RWPE2 (cell line): ENCODE data around the gene IL19.

Experiments used
- ATAC-seq: fragments of 200-7000 bp; cut with Tn5 transposase; 3 replicates; pipeline ENCODE4 v1.9.1; 2021; ENCODE audit warnings: low read depth
- DNase-seq: peaks from one replicate; pipeline ENCODE4 v3.0.0-alpha.2; 2020; ENCODE audit warnings: low spot score
- H3K27ac ChIP-seq: fragments of 450-650 bp; 2 replicates; pipeline ENCODE4 v1.5.1; 2017; ENCODE audit warnings: mild to moderate bottlenecking; ENCODE audit not compliant: poor library complexity, severe bottlenecking
- H3K27me3 ChIP-seq: fragments of 250-450 bp; sonication (Bioruptor Pico); 2 replicates; pipeline ENCODE4 v1.5.1; 2021; ENCODE audit warnings: mild to moderate bottlenecking, moderate library complexity; ENCODE audit not compliant: insufficient read depth, poor library complexity, severe bottlenecking
- H3K36me3 ChIP-seq: fragments of 250-450 bp; sonication (Bioruptor Pico); 2 replicates; pipeline ENCODE4 v1.5.1; 2020; ENCODE audit warnings: low read depth, mild to moderate bottlenecking, moderate library complexity
- H3K4me1 ChIP-seq: fragments of 250-450 bp; sonication (Bioruptor Pico); 2 replicates; pipeline ENCODE4 v1.5.1; 2021; ENCODE audit warnings: mild to moderate bottlenecking, moderate library complexity; ENCODE audit not compliant: insufficient read depth, poor library complexity, severe bottlenecking
- H3K4me3 ChIP-seq: fragments of 250-450 bp; sonication (Bioruptor Pico); 2 replicates; pipeline ENCODE4 v1.5.1; 2021; ENCODE audit warnings: mild to moderate bottlenecking, moderate library complexity; ENCODE audit not compliant: severe bottlenecking
- H3K9me3 ChIP-seq: fragments of 250-450 bp; sonication (Bioruptor Pico); 2 replicates; pipeline ENCODE4 v1.5.1; 2021; ENCODE audit warnings: mild to moderate bottlenecking, moderate library complexity; ENCODE audit not compliant: severe bottlenecking
- TF ChIP-seq, protein P1 (sequence below): fragments of 450-650 bp; IDR thresholded peaks from one replicate; pipeline ENCODE4 v1.5.1; 2017; ENCODE audit warnings: mild to moderate bottlenecking, moderate library complexity; ENCODE audit not compliant: poor library complexity, severe bottlenecking

The IL19 gene

DNA sequence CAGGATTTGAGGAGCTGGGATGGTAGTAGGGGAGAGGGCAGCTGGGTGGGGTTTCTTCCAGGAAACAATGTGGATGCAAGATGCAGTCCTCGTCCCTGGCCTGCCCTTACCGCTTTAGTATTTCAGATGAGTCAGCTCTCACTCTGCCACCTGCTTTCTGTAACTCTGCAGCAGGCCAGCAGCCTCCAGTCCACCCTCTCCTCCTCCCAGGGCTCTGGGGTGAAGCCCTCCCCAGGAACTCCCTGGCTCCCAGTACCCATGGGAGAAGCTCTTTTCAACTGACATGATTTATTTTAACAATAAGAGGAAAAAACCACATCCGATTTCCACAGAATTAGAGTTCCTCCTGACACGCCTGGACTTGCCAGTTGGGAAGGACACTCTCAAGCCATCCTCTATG lies 55.8 kb downstream of the IL19 start:
- H3K36me3 ChIP-seq = no peaks in the 10 kb centered on the region
- H3K9me3 ChIP-seq = no peaks in the 10 kb centered on the region
- TF ChIP-seq, protein P1, sequence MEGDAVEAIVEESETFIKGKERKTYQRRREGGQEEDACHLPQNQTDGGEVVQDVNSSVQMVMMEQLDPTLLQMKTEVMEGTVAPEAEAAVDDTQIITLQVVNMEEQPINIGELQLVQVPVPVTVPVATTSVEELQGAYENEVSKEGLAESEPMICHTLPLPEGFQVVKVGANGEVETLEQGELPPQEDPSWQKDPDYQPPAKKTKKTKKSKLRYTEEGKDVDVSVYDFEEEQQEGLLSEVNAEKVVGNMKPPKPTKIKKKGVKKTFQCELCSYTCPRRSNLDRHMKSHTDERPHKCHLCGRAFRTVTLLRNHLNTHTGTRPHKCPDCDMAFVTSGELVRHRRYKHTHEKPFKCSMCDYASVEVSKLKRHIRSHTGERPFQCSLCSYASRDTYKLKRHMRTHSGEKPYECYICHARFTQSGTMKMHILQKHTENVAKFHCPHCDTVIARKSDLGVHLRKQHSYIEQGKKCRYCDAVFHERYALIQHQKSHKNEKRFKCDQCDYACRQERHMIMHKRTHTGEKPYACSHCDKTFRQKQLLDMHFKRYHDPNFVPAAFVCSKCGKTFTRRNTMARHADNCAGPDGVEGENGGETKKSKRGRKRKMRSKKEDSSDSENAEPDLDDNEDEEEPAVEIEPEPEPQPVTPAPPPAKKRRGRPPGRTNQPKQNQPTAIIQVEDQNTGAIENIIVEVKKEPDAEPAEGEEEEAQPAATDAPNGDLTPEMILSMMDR = no peak
- no peak overlapping the region for H3K4me3 ChIP-seq
- H3K27me3 ChIP-seq = no peaks in the 10 kb centered on the region
- peaks cover 11% of the 10 kb centered on the region for H3K4me1 ChIP-seq
- DNase-seq (no peak), ATAC-seq (peak; percentile 73)
- no peak overlapping the region for H3K27ac ChIP-seq

DNA sequence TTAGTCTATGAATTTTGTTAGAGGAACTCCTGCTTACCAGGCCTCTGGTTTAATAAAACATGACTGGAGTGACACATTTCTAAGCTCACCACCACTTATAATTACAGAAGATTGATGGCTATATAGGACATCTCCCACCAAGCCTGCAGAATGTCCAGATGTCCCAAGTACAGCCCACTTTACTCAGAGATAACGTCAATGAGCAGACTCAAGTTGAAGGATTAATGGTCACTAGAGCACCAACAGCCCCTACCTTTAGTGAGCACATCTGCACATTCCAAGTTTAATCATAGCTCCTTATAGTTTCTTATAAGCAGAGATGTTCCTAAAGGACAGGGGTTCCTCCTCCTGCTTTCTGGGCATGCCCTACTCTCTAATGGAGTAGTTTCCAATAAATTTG lies 57.5 kb downstream of the IL19 start:
- Histone ChIP-seq H3K9me3 (no peaks in the 10 kb centered on the region), H3K27me3 (no peaks in the 10 kb centered on the region), H3K4me1 (peaks cover 11% of the 10 kb centered on the region), H3K36me3 (no peaks in the 10 kb centered on the region), H3K4me3 (no peak overlapping the region), H3K27ac (no peak overlapping the region)
- ATAC-seq (no peak), DNase-seq (no peak)
- TF ChIP-seq, protein P1 = no peak

DNA sequence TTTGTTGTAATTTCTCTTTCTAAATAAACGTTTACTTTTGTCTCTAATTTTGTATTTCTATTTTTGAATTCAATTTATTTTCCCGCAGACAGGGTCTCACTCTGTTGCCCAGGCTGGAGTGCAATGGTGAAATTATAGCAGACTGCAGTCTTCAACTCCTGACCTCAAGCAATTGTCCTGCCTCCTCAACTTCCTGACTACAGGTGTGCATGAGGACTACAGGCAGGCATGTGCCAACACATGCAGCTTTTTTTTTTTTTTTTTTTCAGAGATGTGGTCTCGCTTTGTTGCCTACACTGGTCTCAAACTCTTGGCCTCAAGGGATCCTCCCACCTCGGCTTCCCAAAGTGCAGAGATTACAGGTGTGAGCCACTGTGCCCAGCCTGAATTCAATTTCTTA lies 58.2 kb downstream of the IL19 start:
- H3K27me3 ChIP-seq = no peaks in the 10 kb centered on the region
- ATAC-seq = no peak
- no peak overlapping the region for H3K4me3 ChIP-seq
- H3K4me1 ChIP-seq = peaks cover 11% of the 10 kb centered on the region
- H3K27ac ChIP-seq = no peak overlapping the region
- no peak for DNase-seq
- H3K9me3 ChIP-seq = no peaks in the 10 kb centered on the region
- TF ChIP-seq, protein P1 = no peak
- H3K36me3 ChIP-seq = no peaks in the 10 kb centered on the region

DNA sequence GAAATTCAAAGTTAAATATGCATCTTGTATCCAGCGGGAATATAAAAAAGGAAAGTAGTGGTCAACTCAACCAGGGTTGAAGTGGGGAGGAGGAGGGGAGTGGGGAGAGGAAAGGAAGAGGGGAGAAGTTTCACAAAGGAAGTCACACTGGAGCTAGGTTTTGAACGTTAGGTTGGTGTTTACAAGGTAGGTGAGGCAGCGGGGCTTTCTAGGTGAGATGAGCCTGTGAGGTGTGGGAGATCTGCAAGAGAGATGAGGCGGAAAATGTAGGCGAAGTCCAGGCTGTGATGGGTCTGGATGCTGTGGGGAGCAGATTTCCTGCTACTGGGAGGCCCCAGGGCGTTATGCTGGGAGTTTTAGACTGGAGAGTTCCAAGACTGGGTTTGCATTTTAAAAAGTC lies 58.7 kb downstream of the IL19 start:
- no peak overlapping the region for H3K27ac ChIP-seq

DNA sequence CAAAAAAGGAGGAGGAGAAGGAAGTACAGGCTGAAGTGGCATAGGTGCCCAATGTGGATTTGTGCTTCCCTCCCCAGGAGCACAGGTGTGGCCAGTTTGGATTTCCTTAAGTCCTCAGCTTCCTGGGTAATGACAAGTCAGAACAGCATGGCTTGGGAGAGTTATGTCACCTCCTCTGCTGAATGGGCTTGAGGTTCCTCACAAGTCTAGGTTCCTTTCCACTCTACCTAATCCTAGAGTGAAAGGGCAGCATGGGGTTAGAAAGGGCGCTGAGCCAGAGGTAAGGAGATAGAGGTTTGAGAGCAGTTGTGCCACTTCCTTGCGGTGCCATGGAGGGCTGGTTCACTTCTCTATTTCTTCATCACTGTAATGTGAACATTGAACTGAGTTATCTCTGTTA lies 59.3 kb downstream of the IL19 start:
- DNase-seq (no peak), ATAC-seq (no peak)
- Histone ChIP-seq H3K9me3 (no peaks in the 10 kb centered on the region), H3K4me3 (no peak overlapping the region), H3K27ac (no peak overlapping the region), H3K4me1 (peaks cover 11% of the 10 kb centered on the region), H3K27me3 (no peaks in the 10 kb centered on the region), H3K36me3 (no peaks in the 10 kb centered on the region)
- TF ChIP-seq, protein P1 = no peak

More for the DNA sequence above, 58.7 kb downstream of the IL19 start:
- Histone ChIP-seq H3K36me3 (no peaks in the 10 kb centered on the region), H3K9me3 (no peaks in the 10 kb centered on the region), H3K4me1 (peaks cover 11% of the 10 kb centered on the region), H3K4me3 (no peak overlapping the region), H3K27me3 (no peaks in the 10 kb centered on the region)
- TF ChIP-seq, protein P1 = no peak
- no peak for DNase-seq
- no peak for ATAC-seq
